HepG2 (cell line): ENCODE data around the gene APBB2. TPM values are rescaled to one million over a fixed set of nuclear protein-coding genes. Genes with fewer than 3 reads are reported as not detected.

Source experiments
- BCL3 ChIP-seq: sonication (generic); formaldehyde crosslinking; IDR thresholded peaks from 2 replicates; pipeline ENCODE4 v1.5.1; 2020; ENCODE audit warnings: mild to moderate bottlenecking, missing genetic modification reagents, moderate library complexity
- ELF4 ChIP-seq: sonication (generic); formaldehyde crosslinking; IDR thresholded peaks from 2 replicates; pipeline ENCODE4 v1.5.0; 2020; ENCODE audit warnings: missing genetic modification reagents, mild to moderate bottlenecking, moderate library complexity, borderline replicate concordance
- ESRRA ChIP-seq: sonication (generic); formaldehyde crosslinking; IDR thresholded peaks from 2 replicates; pipeline ENCODE4 v1.5.1; 2020; ENCODE audit warnings: mild to moderate bottlenecking, low read depth, missing genetic modification reagents
- JUND ChIP-seq: sonication (generic); formaldehyde crosslinking; IDR thresholded peaks from 2 replicates; pipeline ENCODE4 v1.8.0; 2022; ENCODE audit warnings: mild to moderate bottlenecking, missing genetic modification reagents
- KAT2B ChIP-seq: fragments of 150-350 bp; IDR thresholded peaks from 2 replicates; pipeline ENCODE4 v1.6.1; 2014; ENCODE audit warnings: low read depth, low read length, borderline replicate concordance
- MEF2D ChIP-seq: sonication (generic); formaldehyde crosslinking; IDR thresholded peaks from 2 replicates; pipeline ENCODE4 v1.5.1; 2020; ENCODE audit warnings: mild to moderate bottlenecking, missing genetic modification reagents
- MIXL1 ChIP-seq: IDR thresholded peaks from 2 replicates; pipeline ENCODE4 v1.6.1; 2016
- NFE2 ChIP-seq: sonication (generic); formaldehyde crosslinking; IDR thresholded peaks from 2 replicates; pipeline ENCODE4 v1.4.0; 2020; ENCODE audit warnings: missing genetic modification reagents
- NKX3-1 ChIP-seq: sonication (generic); formaldehyde crosslinking; IDR thresholded peaks from 2 replicates; pipeline ENCODE4 v1.5.0; 2020; ENCODE audit warnings: missing genetic modification reagents
- PAX8 ChIP-seq: sonication (generic); formaldehyde crosslinking; IDR thresholded peaks from 2 replicates; pipeline ENCODE4 v1.8.0; 2022; ENCODE audit warnings: mild to moderate bottlenecking, missing genetic modification reagents, borderline replicate concordance
- PHF8 ChIP-seq: sonication (generic); formaldehyde crosslinking; IDR thresholded peaks from 2 replicates; pipeline ENCODE4 v1.5.0; 2020; ENCODE audit warnings: missing genetic modification reagents
- POLR2AphosphoS2 ChIP-seq: IDR thresholded peaks from 2 replicates; pipeline ENCODE4 v1.6.1; 2011; ENCODE audit warnings: low read depth, low read length, improper control_type of control experiment
- PRPF4 ChIP-seq: fragments of 200-400 bp; formaldehyde crosslinking; IDR thresholded peaks from 2 replicates; pipeline ENCODE4 v1.6.1; 2016; ENCODE audit warnings: low read length, low read depth; ENCODE audit not compliant: poor library complexity, severe bottlenecking
- SMYD3 ChIP-seq: sonication (generic); formaldehyde crosslinking; IDR thresholded peaks from 2 replicates; pipeline ENCODE4 v1.8.1; 2023; ENCODE audit warnings: mild to moderate bottlenecking, missing genetic modification reagents
- STAG1 ChIP-seq: sonication (generic); formaldehyde crosslinking; IDR thresholded peaks from 2 replicates; pipeline ENCODE4 v1.4.0; 2020; ENCODE audit warnings: missing genetic modification reagents
- TARDBP ChIP-seq: sonication (generic); formaldehyde crosslinking; IDR thresholded peaks from 2 replicates; pipeline ENCODE4 v1.8.0; 2022; ENCODE audit warnings: mild to moderate bottlenecking, missing genetic modification reagents
- TCF7 ChIP-seq: sonication (generic); IDR thresholded peaks from 2 replicates; pipeline ENCODE4 v1.6.1; 2016; ENCODE audit warnings: antibody characterized with exemption, low read depth
- XRCC5 ChIP-seq: fragments of 200-400 bp; formaldehyde crosslinking; optimal IDR thresholded peaks from 2 replicates; pipeline ENCODE3; 2017; ENCODE audit warnings: mild to moderate bottlenecking, low read length
- ZBTB26 ChIP-seq: IDR thresholded peaks from 2 replicates; pipeline ENCODE4 v1.6.1; 2016; ENCODE audit warnings: missing compliant biosample characterization, missing genetic modification reagents, borderline replicate concordance
- ZFP36L1 ChIP-seq: sonication (generic); formaldehyde crosslinking; IDR thresholded peaks from 2 replicates; pipeline ENCODE4 v1.8.0; 2022; ENCODE audit warnings: mild to moderate bottlenecking, missing genetic modification reagents, moderate library complexity
- ZKSCAN8 ChIP-seq: IDR thresholded peaks from 2 replicates; pipeline ENCODE4 v1.6.1; 2016; ENCODE audit warnings: borderline replicate concordance, missing genetic modification reagents, missing compliant biosample characterization
- ZNF260 ChIP-seq: sonication (generic); formaldehyde crosslinking; IDR thresholded peaks from 2 replicates; pipeline ENCODE4 v1.4.0; 2020; ENCODE audit warnings: missing genetic modification reagents, low read depth, mild to moderate bottlenecking, borderline replicate concordance
- ZNF441 ChIP-seq: sonication (generic); formaldehyde crosslinking; IDR thresholded peaks from 2 replicates; pipeline ENCODE4 v1.7.0; 2021; ENCODE audit warnings: missing genetic modification reagents, borderline replicate concordance
- ZNF577 ChIP-seq: sonication (generic); formaldehyde crosslinking; IDR thresholded peaks from 2 replicates; pipeline ENCODE4 v1.4.0; 2020; ENCODE audit warnings: mild to moderate bottlenecking, low read depth, missing genetic modification reagents, borderline replicate concordance
- ZNF670 ChIP-seq: sonication (generic); formaldehyde crosslinking; IDR thresholded peaks from 2 replicates; pipeline ENCODE4 v1.8.0; 2022; ENCODE audit warnings: mild to moderate bottlenecking, missing genetic modification reagents, borderline replicate concordance
- ZNF672 ChIP-seq: sonication (generic); formaldehyde crosslinking; IDR thresholded peaks from 2 replicates; pipeline ENCODE4 v1.8.1; 2022; ENCODE audit warnings: missing genetic modification reagents
- ZSCAN20 ChIP-seq: sonication (generic); formaldehyde crosslinking; IDR thresholded peaks from 2 replicates; pipeline ENCODE4 v1.4.0; 2020; ENCODE audit warnings: missing genetic modification reagents, mild to moderate bottlenecking, borderline replicate concordance
- ZZZ3 ChIP-seq: sonication (generic); formaldehyde crosslinking; IDR thresholded peaks from 2 replicates; pipeline ENCODE4 v1.4.0; 2020; ENCODE audit warnings: missing genetic modification reagents, mild to moderate bottlenecking, borderline replicate concordance
- polyA plus RNA-seq, 8 experiments: library from polyadenylated mRNA; depleted of rRNA in 3 of 8; stranded (reverse) in 7 of 8; unstranded in 1 of 8; fragments of >200 nt; fragmentation: Illumina TruSeq in 4 of 8; extraction: Trizol in 4 of 8; gene quantifications; 2 replicates each; pipeline versions ENCODE4 v1.2.1 to v1.2.3, GENCODE V29; 2011 to 2016; ENCODE audit warnings: low read depth in 4 of 8, missing spikeins in 1 of 8, mixed read lengths in 1 of 8; ENCODE audit not compliant: insufficient read depth in 1 of 8
- total RNA-seq, 5 experiments: library from RNA; depleted of rRNA; stranded (reverse); fragments of >200 nt; fragmentation: Illumina TruSeq; extraction: Trizol; gene quantifications; 2 replicates each; pipeline ENCODE4 v1.2.3, GENCODE V29; 2016; ENCODE audit warnings: low read depth in 1 of 5
- TF ChIP-seq, protein P1 (sequence below): sonication (generic); formaldehyde crosslinking; IDR thresholded peaks from 2 replicates; pipeline ENCODE4 v1.5.0; 2020; ENCODE audit warnings: missing genetic modification reagents

Gene APBB2
- total and polyA plus RNA-seq, 2 of the 13 experiments (the other 11 are each of a cell fraction or from before 2014, with no cell fraction given) = 11.7 to 17.0 TPM

DNA sequence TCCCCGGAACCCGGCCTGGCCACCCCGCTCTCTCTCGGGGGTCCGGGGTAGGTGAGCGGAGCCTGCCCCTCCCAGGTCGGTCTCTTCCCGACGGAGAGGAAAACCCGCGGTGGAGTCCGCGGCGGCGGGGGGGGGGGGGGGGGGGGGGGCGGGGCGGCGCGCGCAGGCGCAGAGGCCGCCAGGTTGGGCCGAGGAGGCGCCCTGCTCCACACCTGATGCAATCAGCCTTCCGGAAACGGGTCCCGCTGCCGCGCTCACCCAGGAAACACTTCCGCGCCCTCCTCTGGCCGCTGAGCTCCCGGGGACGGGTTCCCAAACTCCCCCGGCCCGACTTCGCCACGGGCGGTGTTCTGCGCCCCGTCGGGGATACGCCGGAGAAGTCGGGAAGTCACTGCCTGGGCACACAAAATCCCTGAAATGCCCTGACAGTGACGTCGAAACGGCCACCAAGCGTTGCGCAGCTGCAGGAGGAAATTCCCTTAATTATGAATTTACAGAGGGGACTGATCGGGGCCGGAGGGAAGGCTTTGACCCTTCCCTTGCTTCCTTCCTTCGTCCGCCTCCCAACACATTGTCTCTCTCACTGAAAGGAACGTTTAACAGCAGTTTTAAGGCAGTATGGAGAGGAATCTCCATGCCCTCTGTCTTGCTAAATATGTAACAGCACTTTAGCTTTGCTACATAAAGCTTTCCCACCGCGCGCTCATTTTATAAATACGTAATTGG lies 2.1 kb upstream of the APBB2 start (continued):
- TF ChIP-seq BCL3 (CRISPR knock-in tag) (no peak), ZSCAN20 (CRISPR knock-in tag) (no peak; the same call in 1 of the 2 replicates), NKX3-1 (CRISPR knock-in tag) (0 out of 2 replicates have a peak, but pooled peaks have one; percentile 30), SMYD3 (CRISPR knock-in tag) (0 out of 2 replicates have a peak, but pooled peaks have one; percentile 13), XRCC5 (peak; percentile 64), ZNF670 (CRISPR knock-in tag) (no peak), ZNF672 (CRISPR knock-in tag) (no peak), ESRRA (CRISPR knock-in tag) (no peak), TARDBP (CRISPR knock-in tag) (peak; percentile 58), ZZZ3 (peak; percentile 71; the same call in 1 of the 2 replicates), ZNF260 (CRISPR knock-in tag) (no peak), ZFP36L1 (CRISPR knock-in tag) (no peak; the same call in 1 of the 2 replicates), ZBTB26 (CRISPR knock-in tag) (no peak; the same call in 1 of the 2 replicates), TCF7 (no peak), POLR2AphosphoS2 (no peak), ZKSCAN8 (peak; percentile 76; the same call in 1 of the 2 replicates), PRPF4 (no peak), NFE2 (CRISPR knock-in tag) (no peak), ELF4 (CRISPR knock-in tag) (no peak), MEF2D (CRISPR knock-in tag) (peak; percentile 44; the same call in 1 of the 2 replicates), PAX8 (CRISPR knock-in tag) (no peak), KAT2B (no peak), STAG1 (CRISPR knock-in tag) (peak; percentile 76), ZNF441 (CRISPR knock-in tag) (peak; percentile 50; the same call in 1 of the 2 replicates), MIXL1 (CRISPR knock-in tag) (no peak), JUND (CRISPR knock-in tag) (no peak), PHF8 (CRISPR knock-in tag) (peak; percentile 91), ZNF577 (CRISPR knock-in tag) (no peak)
- TF ChIP-seq, protein P1, sequence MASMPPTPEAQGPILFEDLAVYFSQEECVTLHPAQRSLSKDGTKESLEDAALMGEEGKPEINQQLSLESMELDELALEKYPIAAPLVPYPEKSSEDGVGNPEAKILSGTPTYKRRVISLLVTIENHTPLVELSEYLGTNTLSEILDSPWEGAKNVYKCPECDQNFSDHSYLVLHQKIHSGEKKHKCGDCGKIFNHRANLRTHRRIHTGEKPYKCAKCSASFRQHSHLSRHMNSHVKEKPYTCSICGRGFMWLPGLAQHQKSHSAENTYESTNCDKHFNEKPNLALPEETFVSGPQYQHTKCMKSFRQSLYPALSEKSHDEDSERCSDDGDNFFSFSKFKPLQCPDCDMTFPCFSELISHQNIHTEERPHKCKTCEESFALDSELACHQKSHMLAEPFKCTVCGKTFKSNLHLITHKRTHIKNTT = no peak
